Panc1 (cell line): ENCODE results near the gene TROAP. TPM values are rescaled to one million over a fixed set of nuclear protein-coding genes. Genes with fewer than 3 reads are reported as not detected.
A peak's percentile ranks its signal among the peaks of the same experiment; 100 is the strongest.

ENCODE experiments used
- ATAC-seq: fragments of 200-7000 bp; cut with Tn5 transposase; 2 replicates; pipeline ENCODE4 v1.9.1; 2020; ENCODE audit warnings: mild to moderate bottlenecking, moderate library complexity
- BruUV-seq: library from RNA; stranded (reverse); fragments of 400-500 nt; replicated peaks from 2 replicates; lab custom pipeline; 2021; lab: Mats Ljungman, UMichigan
- CTCF ChIA-PET: fragments of 300-600 bp; sonication (Branson Sonifier 250); formaldehyde crosslinking; loops from one replicate; lab custom pipeline; 2022; ENCODE audit warnings: antibody characterized with exemption; lab: Charles Lee
- POLR2A ChIA-PET: fragments of 300-600 bp; sonication (Branson Sonifier 250); formaldehyde crosslinking; loops from one replicate; lab custom pipeline; 2022; ENCODE audit warnings: antibody characterized with exemption; lab: Charles Lee
- DNase-seq: peaks from one replicate; pipeline ENCODE4 v3.0.0-alpha.2; 2010; ENCODE audit warnings: low read depth, low spot score
- H3K27ac ChIP-seq: 2 replicates; pipeline ENCODE4 v1.5.1; 2011; ENCODE audit warnings: mild to moderate bottlenecking, low read length, inconsistent platforms
- H3K27me3 ChIP-seq: fragments of 200-500 bp; sonication (Bioruptor generic); 2 replicates; pipeline ENCODE4 v1.6.0; 2014; ENCODE audit warnings: low read length, inconsistent platforms; ENCODE audit not compliant: control insufficient read depth, insufficient read depth
- H3K36me3 ChIP-seq: fragments of 200-500 bp; sonication (Bioruptor generic); 2 replicates; pipeline ENCODE4 v1.5.1; 2014; ENCODE audit warnings: inconsistent platforms, mild to moderate bottlenecking, low read length, moderate library complexity; ENCODE audit not compliant: control insufficient read depth, insufficient read depth
- H3K4me1 ChIP-seq: 2 replicates; pipeline ENCODE4 v1.5.1; 2011; ENCODE audit warnings: inconsistent platforms, mild to moderate bottlenecking, low read length, moderate library complexity; ENCODE audit not compliant: control insufficient read depth, insufficient read depth
- H3K4me3 ChIP-seq, 2 experiments: 2 replicates each; pipeline ENCODE4 v1.5.1; 2011 to 2012; ENCODE audit warnings: low read depth in 2 of 2, low read length in 2 of 2, mild to moderate bottlenecking in 2 of 2, inconsistent platforms in 1 of 2, moderate library complexity in 1 of 2
- H3K9me3 ChIP-seq: fragments of 200-500 bp; sonication (Bioruptor generic); 2 replicates; pipeline ENCODE4 v1.5.1; 2014; ENCODE audit warnings: low read depth, mild to moderate bottlenecking, inconsistent platforms, low read length, moderate library complexity; ENCODE audit not compliant: control insufficient read depth, insufficient read depth
- CTCF ChIP-seq: fragments of 450-650 bp; IDR thresholded peaks from 2 replicates; pipeline ENCODE4 v1.5.1; 2017; ENCODE audit warnings: mild to moderate bottlenecking
- POLR2AphosphoS5 ChIP-seq: IDR thresholded peaks from 2 replicates; pipeline ENCODE4 v1.6.1; 2012; ENCODE audit warnings: mild to moderate bottlenecking, low read depth, low read length, moderate library complexity
- REST ChIP-seq, 2 experiments: IDR thresholded peaks; 2 replicates each; pipeline ENCODE4 v1.6.1; 2011 to 2012; ENCODE audit warnings: low read depth in 2 of 2, control low read depth in 1 of 2, low read length in 1 of 2, mild to moderate bottlenecking in 1 of 2, moderate library complexity in 1 of 2; ENCODE audit not compliant: insufficient read depth in 1 of 2
- SIN3A ChIP-seq: IDR thresholded peaks from 2 replicates; pipeline ENCODE4 v1.6.1; 2012; ENCODE audit warnings: low read depth, mild to moderate bottlenecking, low read length, moderate library complexity, borderline replicate concordance; ENCODE audit not compliant: insufficient read depth
- TCF7L2 ChIP-seq: IDR thresholded peaks from 2 replicates; pipeline ENCODE4 v1.6.1; 2011; ENCODE audit warnings: mild to moderate bottlenecking, low read depth, low read length, inconsistent platforms
- in situ Hi-C: cut with HindIII; loops from 2 replicates; pipeline ENCODE4 v1.10.0; 2016; ENCODE audit warnings: low sequenced_read_pairs, low pct_unique_long_range_greater_than_20kb
- intact Hi-C: fragments of 100-400 bp; cut with micrococcal nuclease; formaldehyde crosslinking; loops from one replicate; pipeline ENCODE4 v1.10.0; 2022; ENCODE audit not compliant: unreplicated experiment
- total RNA-seq: library from RNA; stranded (reverse); gene quantifications from one replicate; pipeline ENCODE4 v1.2.1, GENCODE V29; 2021; ENCODE audit not compliant: unreplicated experiment

Gene TROAP
- total RNA-seq, 1 experiment from 2014 or later: 50.0 TPM

- intact Hi-C loops: no loop called here
- BruUV-seq: no TSS peak
- Histone ChIP-seq H3K27me3 (no peaks in the 10 kb centered on the region; the same call in 1 of the 2 replicates), H3K27ac (no peak overlapping the region), H3K4me3 (peak overlapping the region; percentile 31 to 63), H3K36me3 (no peaks in the 10 kb centered on the region), H3K9me3 (no peaks in the 10 kb centered on the region), H3K4me1 (peaks cover 22% of the 10 kb centered on the region)
- CTCF ChIA-PET: no interaction called here
- DNase-seq: no peak
- in situ Hi-C loops: no loop called here
- peak; percentile 40 for ATAC-seq
- TF ChIP-seq POLR2AphosphoS5 (no peak), CTCF (no peak), TCF7L2 (no peak), REST (IDR thresholded peaks at IDR 0.05; ENCODE audit: insufficient read depth in 1 of 2, low read depth in 2 of 2, low read length in 1 of 2) (no peak), SIN3A (no peak)
- POLR2A ChIA-PET: no interaction called here
Observed at GRCh38 chr12:49345051-49345824, 22.2 kb downstream of the TROAP start.

GRCh38 chr12:49345825-49346658, 23.0 kb downstream of the TROAP start:
- H3K9me3 ChIP-seq: no peaks in the 10 kb centered on the region
- ATAC-seq (no peak), DNase-seq (no peak)
- POLR2A ChIA-PET: interaction anchor here (0.6 to 0.9 kb wide), 3 partner anchors 14 to 347 kb away, joined by 6 to 14 read pairs (median 9); partner anchors contain the start of gene SPATS2
- no TSS peak for BruUV-seq
- peak overlapping the region; percentile 31 to 63 for H3K4me3 ChIP-seq
- peaks cover 20% of the 10 kb centered on the region for H3K4me1 ChIP-seq
- in situ Hi-C loops (no loop called here), intact Hi-C loops (no loop called here)
- no peak for TF ChIP-seq CTCF
- no peak for TF ChIP-seq POLR2AphosphoS5
- TF ChIP-seq TCF7L2: no peak
- no peak for TF ChIP-seq SIN3A
- TF ChIP-seq REST (IDR thresholded peaks at IDR 0.05; ENCODE audit: insufficient read depth in 1 of 2, low read depth in 2 of 2, low read length in 1 of 2): no peak
- H3K27me3 ChIP-seq: no peaks in the 10 kb centered on the region; the same call in 1 of the 2 replicates
- H3K36me3 ChIP-seq: no peaks in the 10 kb centered on the region
- H3K27ac ChIP-seq: no peak overlapping the region
- CTCF ChIA-PET: interaction anchor here (1.1 to 2.1 kb wide), 3 partner anchors 9 to 298 kb away, joined by 5 to 20 read pairs (median 11); partner anchors contain the start of gene C1QL4
